Measurements from ENCODE around the gene USF3. TPM values are rescaled to one million over a fixed set of nuclear protein-coding genes. Genes with fewer than 3 reads are reported as not detected.
A peak's percentile ranks its signal among the peaks of the same experiment; 100 is the strongest.

Gene USF3
- polyA plus RNA-seq (2011; rRNA removed) (5.7 and 9.4 TPM in 2 replicates), polyA minus RNA-seq (2011; rRNA and poly(A)+ RNA removed) (11.4 and 13.5 TPM in 2 replicates)

GRCh38 chr3:113695786-113696645 is at the start of gene USF3:
TSS of gene USF3 (minus strand) at chr3:113696642. CDS start at chr3:113674878, 21,764 bp downstream.
- POLR2A ChIA-PET, result interaction anchor here (0.5 to 0.6 kb wide), 2 partner anchors 200 to 642 kb away, joined by 3 read pairs; no protein-coding TSS in a partner anchor
- CTCF ChIA-PET, result no interaction called here
- Histone ChIP-seq H3K27me3 (ENCODE audit: control insufficient read depth, insufficient read depth, low read length) (no peaks in the 10 kb centered on the region), H3K4me3 (ENCODE audit: low read depth, low read length) (peak within 1 kb of the TSS; percentile 84), H3K36me3 (ENCODE audit: control insufficient read depth, insufficient read depth, low read length) (no peaks in the 10 kb centered on the region)
- TF ChIP-seq, protein P1, sequence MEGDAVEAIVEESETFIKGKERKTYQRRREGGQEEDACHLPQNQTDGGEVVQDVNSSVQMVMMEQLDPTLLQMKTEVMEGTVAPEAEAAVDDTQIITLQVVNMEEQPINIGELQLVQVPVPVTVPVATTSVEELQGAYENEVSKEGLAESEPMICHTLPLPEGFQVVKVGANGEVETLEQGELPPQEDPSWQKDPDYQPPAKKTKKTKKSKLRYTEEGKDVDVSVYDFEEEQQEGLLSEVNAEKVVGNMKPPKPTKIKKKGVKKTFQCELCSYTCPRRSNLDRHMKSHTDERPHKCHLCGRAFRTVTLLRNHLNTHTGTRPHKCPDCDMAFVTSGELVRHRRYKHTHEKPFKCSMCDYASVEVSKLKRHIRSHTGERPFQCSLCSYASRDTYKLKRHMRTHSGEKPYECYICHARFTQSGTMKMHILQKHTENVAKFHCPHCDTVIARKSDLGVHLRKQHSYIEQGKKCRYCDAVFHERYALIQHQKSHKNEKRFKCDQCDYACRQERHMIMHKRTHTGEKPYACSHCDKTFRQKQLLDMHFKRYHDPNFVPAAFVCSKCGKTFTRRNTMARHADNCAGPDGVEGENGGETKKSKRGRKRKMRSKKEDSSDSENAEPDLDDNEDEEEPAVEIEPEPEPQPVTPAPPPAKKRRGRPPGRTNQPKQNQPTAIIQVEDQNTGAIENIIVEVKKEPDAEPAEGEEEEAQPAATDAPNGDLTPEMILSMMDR (IDR thresholded peaks at IDR 0.05; ENCODE audit: insufficient read depth, low read depth, low read length), result no peak
- DNase-seq (ENCODE audit: low read depth), result no peak

- TF ChIP-seq, protein P1 (IDR thresholded peaks at IDR 0.05; ENCODE audit: insufficient read depth, low read depth, low read length), result peak; percentile 53
- Histone ChIP-seq H3K36me3 (ENCODE audit: control insufficient read depth, insufficient read depth, low read length) (no peaks in the 10 kb centered on the region), H3K4me3 (ENCODE audit: low read depth, low read length) (peak within 1 kb of the TSS; percentile 87), H3K27me3 (ENCODE audit: control insufficient read depth, insufficient read depth, low read length) (no peaks in the 10 kb centered on the region)
- CTCF ChIA-PET, result interaction anchor here (0.6 to 4.1 kb wide), 23 partner anchors 10 to 530 kb away, joined by 3 to 29 read pairs (median 3); partner anchors contain the start of gene GRAMD1C
- peak; percentile 54 for DNase-seq (ENCODE audit: low read depth)
- POLR2A ChIA-PET, result interaction anchor here (0.6 to 0.7 kb wide), 4 partner anchors 87 to 647 kb away, joined by 3 to 15 read pairs (median 4); partner anchors contain the start of gene SPICE1
These were observed 49.5 kb upstream of the USF3 start, which contains the start of gene NAA50 for GRCh38 chr3:113745756-113746547. TSS of gene NAA50 (minus strand) at chr3:113746249. CDS start at chr3:113745949, 300 bp downstream.

DNA sequence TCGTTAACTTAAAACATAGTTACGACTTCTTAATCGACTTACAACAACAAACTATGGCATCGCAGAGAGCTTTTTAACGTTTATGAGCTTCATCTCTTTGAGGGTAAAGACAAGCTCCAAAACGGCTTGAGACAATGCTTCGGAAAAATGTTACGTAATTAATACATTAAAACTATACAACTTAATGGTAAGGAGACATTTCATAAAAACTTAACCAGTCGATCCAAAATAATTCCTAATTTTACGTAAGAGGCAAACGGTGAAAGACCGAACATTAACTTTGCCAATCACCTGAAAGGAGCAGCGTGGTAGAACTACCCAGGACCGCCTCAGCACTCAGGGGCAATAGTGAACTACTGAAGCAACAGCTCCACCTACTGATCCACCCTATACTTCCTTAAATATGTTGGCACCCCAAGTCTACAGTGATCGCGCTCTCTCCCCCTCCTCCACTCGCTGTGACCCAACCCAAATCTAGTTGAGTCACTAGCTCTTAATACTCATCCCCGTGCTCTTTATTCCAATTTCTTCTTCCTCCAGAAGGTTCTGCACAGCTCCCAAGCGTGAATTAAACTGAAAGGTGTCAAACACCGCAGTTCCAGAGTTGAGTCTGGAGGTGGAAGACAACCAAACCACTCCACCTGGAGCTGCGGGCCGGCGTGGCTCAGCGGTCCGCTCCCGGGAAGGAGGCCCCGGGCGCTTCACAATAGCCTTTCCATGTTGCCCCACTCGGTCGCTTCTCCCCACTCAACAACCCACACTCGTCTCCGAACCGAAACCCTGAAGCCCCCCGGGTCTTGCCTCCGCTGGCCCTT is 48.7 kb upstream of the USF3 start:
- no peaks in the 10 kb centered on the region for H3K36me3 ChIP-seq (ENCODE audit: control insufficient read depth, insufficient read depth, low read length)
- ChIA-PET POLR2A (interaction anchor here (0.6 to 0.9 kb wide), 4 partner anchors 38 to 230 kb away, joined by 3 to 5 read pairs (median 4); partner anchors contain the start of gene SPICE1), CTCF (interaction anchor here (0.6 to 4.1 kb wide), 25 partner anchors 9 to 529 kb away, joined by 3 to 29 read pairs (median 4); partner anchors contain the start of gene GRAMD1C)
- peak; percentile 62 for DNase-seq (ENCODE audit: low read depth)
- TF ChIP-seq, protein P1 (IDR thresholded peaks at IDR 0.05; ENCODE audit: insufficient read depth, low read depth, low read length), result peak; percentile 68
- H3K4me3 ChIP-seq (ENCODE audit: low read depth, low read length), result peak overlapping the region; percentile 87
- no peaks in the 10 kb centered on the region for H3K27me3 ChIP-seq (ENCODE audit: control insufficient read depth, insufficient read depth, low read length)

DNA sequence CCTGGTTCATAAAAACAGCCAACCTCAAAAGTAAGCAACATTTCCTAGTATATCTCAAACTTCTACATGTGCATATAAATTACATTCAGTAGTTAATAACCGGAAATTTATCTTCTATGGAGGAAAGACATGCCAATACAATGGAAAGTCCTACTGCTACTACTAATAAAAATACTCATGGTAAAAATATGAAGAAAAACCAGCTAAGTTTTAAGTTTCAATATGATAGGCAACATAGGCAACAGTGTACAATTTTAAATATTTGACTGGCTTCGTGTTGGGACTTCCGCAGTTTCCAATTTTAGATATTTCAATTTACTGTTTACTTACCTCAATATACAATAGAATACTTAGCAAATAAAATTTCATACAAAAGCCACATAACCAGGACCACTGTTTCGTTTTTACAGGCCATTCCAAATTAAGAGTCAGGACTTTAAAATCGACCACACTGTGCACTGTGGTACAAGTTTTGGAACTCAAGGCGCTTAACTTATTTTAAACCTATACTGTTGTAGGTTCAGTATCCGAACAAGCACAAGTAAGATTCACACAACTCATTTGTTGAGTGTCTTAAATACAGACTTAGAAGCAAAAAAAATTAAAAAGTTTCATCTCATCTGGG is 46.7 kb upstream of the USF3 start:
- no peaks in the 10 kb centered on the region; the same call in 1 of the 2 replicates for H3K36me3 ChIP-seq (ENCODE audit: control insufficient read depth, insufficient read depth, low read length)
- TF ChIP-seq, protein P1 (IDR thresholded peaks at IDR 0.05; ENCODE audit: insufficient read depth, low read depth, low read length), result no peak
- POLR2A ChIA-PET, result no interaction called here
- CTCF ChIA-PET, result no interaction called here
- no peaks in the 10 kb centered on the region for H3K27me3 ChIP-seq (ENCODE audit: control insufficient read depth, insufficient read depth, low read length)
- no peak overlapping the region for H3K4me3 ChIP-seq (ENCODE audit: low read depth, low read length)
- DNase-seq (ENCODE audit: low read depth), result no peak

Measured in BJ (cell line).